ENCODE data around the gene TBC1D1.

Gene TBC1D1

DNA sequence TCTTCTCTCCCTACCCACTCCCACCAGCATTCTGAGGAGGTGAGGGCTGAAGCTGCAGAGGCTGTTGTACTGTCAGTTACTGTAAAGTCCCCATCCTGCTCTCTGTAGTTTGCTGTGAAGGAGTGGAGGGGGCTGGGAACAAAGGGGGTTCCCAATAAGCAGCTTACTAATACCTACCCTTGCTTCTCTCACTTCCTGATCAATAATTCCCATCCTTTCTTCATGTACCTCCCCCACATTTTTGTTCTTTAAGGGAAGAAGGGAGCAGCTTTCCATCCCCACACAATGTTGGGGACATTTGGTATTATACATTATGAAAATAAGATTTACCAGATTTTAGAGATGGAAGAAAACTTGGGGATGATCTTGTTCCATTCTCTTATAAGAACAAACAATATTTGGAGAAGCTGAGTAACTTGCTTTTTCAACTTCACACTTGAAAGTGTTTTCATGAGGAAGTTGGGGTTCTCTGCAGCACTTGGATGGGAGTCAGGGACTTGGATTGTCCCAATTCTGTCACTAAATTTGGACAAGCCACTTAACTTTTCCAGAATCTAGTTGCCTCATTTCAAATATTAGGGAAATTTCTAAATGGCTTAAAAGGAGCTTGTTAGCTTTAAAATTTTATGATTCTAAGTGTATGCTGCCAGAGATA is 5.4 kb downstream of the TBC1D1 start:
- Mint-ChIP-seq H3K4me3 (no peak overlapping the region), H3K4me1 (peaks cover 55% of the 10 kb centered on the region), H3K36me3 (peaks cover 37% of the 10 kb centered on the region), H3K27ac (no peak overlapping the region), H3K9me3 (no peaks in the 10 kb centered on the region), H3K27me3 (no peaks in the 10 kb centered on the region)
- DNase-seq: no peak
- CTCF ChIA-PET: interaction anchor here (1.4 to 1.7 kb wide), 3 partner anchors 10 to 293 kb away, joined by 3 to 5 read pairs (median 3); no protein-coding TSS in a partner anchor

DNA sequence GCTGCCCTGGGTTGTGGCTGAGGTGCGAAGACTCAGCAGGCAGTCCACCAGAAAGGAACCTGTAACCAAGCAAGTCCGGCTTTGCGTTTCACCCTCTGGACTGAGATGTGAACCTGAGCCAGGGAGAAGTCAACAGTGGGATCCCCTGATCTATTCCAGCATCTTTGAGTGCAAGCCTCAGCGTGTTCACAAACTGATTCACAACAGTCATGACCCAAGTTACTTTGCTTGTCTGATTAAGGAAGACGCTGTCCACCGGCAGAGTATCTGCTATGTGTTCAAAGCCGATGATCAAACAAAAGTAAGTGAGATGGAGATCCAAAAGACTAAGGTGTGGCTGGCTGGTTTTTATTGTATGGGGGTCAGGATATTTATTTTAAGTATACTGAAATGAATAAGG is 11.3 kb downstream of the TBC1D1 start:
- CTCF ChIA-PET: no interaction called here
- Mint-ChIP-seq H3K4me3 (no peak overlapping the region), H3K27me3 (no peaks in the 10 kb centered on the region), H3K9me3 (no peaks in the 10 kb centered on the region), H3K4me1 (peaks cover 19% of the 10 kb centered on the region), H3K27ac (no peak overlapping the region), H3K36me3 (peaks cover 45% of the 10 kb centered on the region)
- no peak for DNase-seq

DNA sequence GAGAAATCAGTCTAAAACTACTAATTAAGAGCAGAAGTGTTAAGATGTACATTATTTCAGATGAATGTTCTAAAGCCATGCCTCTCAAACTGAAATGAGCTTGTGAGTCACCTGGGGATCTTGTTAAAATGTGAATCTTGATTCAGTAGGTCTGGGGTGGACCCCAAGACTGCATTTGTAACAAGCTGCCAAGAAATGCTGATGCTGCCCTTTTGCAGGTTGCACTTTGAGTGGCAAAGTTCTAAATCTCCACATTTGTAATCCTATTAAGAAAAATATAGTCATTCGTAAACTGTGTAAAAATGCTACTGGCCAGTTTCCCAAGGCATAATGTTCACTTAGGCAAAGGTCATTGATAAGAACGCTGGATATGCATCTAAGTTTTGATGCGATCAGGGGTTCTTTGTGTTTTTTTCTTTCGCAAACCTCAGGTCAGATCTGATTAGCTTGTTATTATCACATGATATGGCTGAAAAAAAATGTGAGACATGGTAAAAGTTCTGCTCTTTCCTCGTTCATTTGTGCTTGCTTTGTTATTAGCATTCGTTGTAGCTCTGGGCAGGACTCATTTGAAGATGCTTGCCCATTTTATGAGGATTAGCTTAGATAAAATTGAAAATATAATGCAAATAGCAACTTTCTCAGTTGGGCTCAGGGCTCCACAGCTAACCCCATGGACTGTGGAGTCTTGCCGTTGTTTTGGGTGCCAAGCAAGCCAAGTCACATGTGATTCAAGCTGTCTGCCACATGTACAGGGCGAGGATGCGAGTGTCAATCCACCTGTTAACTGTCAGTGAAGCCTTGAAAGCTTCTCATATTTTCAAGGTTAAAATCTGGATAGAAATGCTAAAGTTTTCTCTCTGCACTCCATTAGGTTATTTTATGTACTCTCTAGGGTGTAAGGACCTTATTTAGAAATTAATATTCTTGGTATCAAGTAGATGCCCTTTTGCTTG is 12.1 kb downstream of the TBC1D1 start:
- peaks cover 53% of the 10 kb centered on the region for H3K36me3 Mint-ChIP-seq
- H3K27me3 Mint-ChIP-seq: no peaks in the 10 kb centered on the region
- H3K4me3 Mint-ChIP-seq: no peak overlapping the region
- DNase-seq: no peak
- peaks cover 19% of the 10 kb centered on the region for H3K4me1 Mint-ChIP-seq
- CTCF ChIA-PET: no interaction called here
- no peaks in the 10 kb centered on the region for H3K9me3 Mint-ChIP-seq
- no peak overlapping the region for H3K27ac Mint-ChIP-seq

DNA sequence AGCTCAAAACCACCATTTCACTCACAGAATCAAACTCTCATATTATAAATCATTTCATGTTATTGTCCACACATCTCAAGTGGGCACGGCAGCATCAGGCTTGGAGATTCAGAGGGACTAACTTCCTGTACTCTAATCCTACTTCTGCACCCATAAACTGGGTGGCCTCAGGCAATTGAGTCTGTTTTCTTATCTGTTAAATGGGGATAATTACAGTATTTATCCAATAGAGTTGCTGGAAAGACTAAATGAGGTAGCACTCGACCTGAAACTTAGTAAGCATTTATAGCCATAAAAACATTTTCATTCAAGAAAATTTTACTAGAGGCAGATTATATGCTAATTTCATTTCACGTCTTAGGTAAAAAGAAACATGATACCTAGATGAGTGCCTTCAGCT is 13.0 kb downstream of the TBC1D1 start:
- H3K4me1 Mint-ChIP-seq: peaks cover 14% of the 10 kb centered on the region
- peaks cover 51% of the 10 kb centered on the region for H3K36me3 Mint-ChIP-seq
- H3K27me3 Mint-ChIP-seq: no peaks in the 10 kb centered on the region
- H3K4me3 Mint-ChIP-seq: no peak overlapping the region
- no peak for DNase-seq
- no peaks in the 10 kb centered on the region for H3K9me3 Mint-ChIP-seq
- CTCF ChIA-PET: no interaction called here
- H3K27ac Mint-ChIP-seq: no peak overlapping the region

DNA sequence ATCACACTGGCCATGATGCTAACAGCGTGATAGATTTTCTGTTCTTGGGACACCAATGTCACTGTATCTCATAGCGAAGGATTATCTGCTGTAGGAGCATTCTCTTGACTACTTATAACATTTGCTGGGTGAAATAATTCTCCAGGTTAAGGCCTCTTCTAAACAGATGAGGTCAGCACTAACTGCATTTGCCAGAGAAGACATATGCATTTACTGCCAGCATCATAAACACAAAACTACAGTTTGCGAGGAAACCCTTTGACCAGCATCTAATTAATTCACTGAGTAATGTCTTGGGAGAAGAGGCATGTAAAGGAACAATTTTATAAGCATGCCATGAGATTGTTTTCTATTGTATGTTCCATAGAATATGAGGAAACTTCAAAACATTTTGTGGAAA is 13.9 kb downstream of the TBC1D1 start:
- Mint-ChIP-seq H3K4me1 (peaks cover 5% of the 10 kb centered on the region), H3K27me3 (no peaks in the 10 kb centered on the region), H3K4me3 (no peak overlapping the region), H3K36me3 (peaks cover 45% of the 10 kb centered on the region), H3K9me3 (no peaks in the 10 kb centered on the region), H3K27ac (no peak overlapping the region)
- CTCF ChIA-PET: no interaction called here
- no peak for DNase-seq

DNA sequence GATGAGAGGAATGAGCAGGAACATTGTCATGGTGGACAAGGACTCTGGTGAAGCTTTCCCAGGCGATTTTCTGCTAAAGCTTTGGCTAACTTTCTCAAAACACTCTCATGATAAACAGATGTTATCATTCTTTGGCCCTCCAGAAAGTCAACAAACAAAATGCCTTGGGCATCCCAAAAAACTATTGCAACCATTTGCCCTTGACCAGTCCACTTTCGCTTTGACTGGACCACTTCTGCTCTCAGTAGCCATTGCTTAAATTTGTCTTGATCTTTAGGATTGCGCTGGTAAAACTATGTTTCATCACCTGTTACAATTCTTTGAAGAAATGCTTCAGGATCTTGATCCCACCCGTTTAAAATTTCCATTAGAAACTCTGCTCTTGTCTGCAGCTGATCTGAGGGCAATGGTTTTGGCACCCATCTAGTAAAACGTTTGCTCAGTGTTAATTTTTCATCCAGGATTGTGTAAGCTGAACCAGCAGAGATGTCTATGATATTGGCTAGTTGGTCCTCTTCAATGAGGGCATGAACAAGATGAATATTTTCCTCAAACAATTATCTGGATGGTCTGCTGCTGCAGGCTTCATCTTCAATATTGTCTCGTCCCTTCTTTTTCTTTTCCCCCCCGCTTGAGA is 14.8 kb downstream of the TBC1D1 start:
- Mint-ChIP-seq H3K4me1 (peaks cover 5% of the 10 kb centered on the region), H3K27ac (no peak overlapping the region), H3K36me3 (peaks cover 46% of the 10 kb centered on the region), H3K9me3 (no peaks in the 10 kb centered on the region), H3K27me3 (no peaks in the 10 kb centered on the region), H3K4me3 (no peak overlapping the region)
- no peak for DNase-seq
- CTCF ChIA-PET: no interaction called here

DNA sequence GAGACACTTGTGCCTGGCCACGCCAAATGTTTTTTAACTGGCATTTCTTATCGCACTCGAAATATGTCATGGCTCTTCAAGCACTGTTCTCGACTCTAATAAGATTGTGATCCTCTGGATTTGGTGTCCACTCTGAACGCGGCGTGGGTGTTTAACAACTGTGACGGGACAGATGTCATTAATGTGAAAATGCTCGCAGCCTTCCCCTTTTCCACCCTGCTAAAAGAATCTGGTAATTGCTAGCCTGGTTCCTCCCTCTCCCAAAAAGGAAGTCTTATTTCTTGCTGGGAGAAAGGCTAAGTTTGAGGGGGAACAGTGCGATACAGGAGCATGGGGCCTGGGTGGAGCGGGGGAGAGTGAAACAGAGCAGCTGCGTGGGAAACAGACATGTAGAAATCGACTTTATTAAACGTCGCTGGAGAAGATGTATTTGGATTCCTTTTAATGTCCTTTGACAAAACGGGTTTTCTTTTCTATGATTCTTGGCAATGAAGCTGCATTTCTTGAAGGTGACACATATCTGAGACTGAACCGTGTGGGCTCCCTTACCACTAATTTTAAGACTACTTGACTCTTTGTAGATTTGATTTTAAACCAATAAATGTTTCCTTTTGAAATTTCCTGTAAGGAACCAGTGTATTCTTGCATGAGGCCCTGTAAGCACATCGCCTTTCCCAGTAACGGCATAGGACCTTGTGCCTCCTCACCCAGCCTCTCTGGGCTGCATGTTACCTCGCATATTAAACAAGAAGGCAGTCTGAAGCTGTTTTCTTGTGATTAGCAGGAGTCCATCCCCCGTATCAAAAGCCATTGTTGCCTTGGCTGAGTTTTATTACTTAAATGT is 17.8 kb downstream of the TBC1D1 start:
- CTCF ChIA-PET: no interaction called here
- Mint-ChIP-seq H3K27me3 (no peaks in the 10 kb centered on the region), H3K27ac (no peak overlapping the region), H3K9me3 (no peaks in the 10 kb centered on the region), H3K4me3 (no peak overlapping the region), H3K36me3 (peaks cover 48% of the 10 kb centered on the region), H3K4me1 (peaks cover 3% of the 10 kb centered on the region)
- DNase-seq: no peak

DNA sequence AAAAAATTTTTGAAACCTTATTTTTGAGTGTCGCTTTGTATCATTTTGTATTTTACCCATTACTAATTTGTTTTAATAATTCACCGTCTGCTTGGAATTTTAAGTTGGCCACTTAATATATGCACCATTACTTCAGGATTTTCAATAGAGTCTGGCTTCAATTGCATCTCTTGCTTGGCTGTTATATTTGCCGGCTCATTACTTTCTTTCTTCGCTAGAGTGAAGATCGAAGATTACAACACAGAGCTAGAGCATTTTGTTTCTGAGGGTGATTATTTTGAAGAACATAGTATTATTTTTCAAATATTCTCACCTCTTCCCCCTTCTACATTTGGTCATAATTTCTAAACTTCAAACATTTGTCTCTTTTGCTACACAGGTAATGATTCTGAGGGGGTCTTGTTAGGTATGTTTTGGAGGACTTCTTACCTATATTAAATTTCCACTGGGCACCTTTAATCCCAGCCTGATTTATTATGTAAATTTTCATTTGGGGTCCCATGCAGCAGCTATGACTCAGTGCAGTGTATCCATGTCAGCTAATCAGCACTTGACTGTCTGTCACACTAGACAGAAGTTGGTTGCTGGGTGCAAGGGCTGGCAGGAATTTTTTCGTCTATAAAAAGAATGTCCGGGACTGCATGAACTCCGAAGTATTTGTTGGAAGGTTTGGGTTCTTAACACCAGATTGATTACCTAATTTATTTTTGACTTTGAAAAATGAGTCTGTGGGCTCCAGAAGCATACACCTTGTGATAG is 18.6 kb downstream of the TBC1D1 start:
- H3K27me3 Mint-ChIP-seq: no peaks in the 10 kb centered on the region
- no peaks in the 10 kb centered on the region for H3K9me3 Mint-ChIP-seq
- DNase-seq: no peak
- CTCF ChIA-PET: no interaction called here
- no peak overlapping the region for H3K27ac Mint-ChIP-seq
- H3K36me3 Mint-ChIP-seq: peaks cover 45% of the 10 kb centered on the region
- H3K4me3 Mint-ChIP-seq: no peak overlapping the region
- peaks cover 3% of the 10 kb centered on the region for H3K4me1 Mint-ChIP-seq

DNA sequence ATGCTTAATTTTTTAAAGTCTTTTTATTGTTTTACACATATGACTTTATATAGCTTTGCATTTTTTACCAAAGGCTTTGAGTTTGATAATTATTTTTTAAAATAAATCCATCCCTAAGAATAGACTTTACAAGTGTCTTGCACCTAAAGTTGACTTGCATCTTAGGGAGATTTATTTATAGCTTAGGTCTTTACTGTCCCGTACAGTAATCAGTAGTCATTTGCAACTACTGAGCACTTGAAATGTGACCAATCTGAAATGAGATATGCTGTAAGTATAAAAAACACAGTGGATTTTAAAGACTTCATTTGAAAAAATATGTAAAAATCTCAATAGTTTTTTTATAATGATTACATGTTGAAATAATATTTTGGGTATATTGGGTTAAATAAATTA is 19.2 kb downstream of the TBC1D1 start:
- H3K36me3 Mint-ChIP-seq: peaks cover 45% of the 10 kb centered on the region
- DNase-seq: no peak
- CTCF ChIA-PET: no interaction called here
- no peaks in the 10 kb centered on the region for H3K27me3 Mint-ChIP-seq
- H3K4me3 Mint-ChIP-seq: no peak overlapping the region
- no peaks in the 10 kb centered on the region for H3K9me3 Mint-ChIP-seq
- H3K4me1 Mint-ChIP-seq: peaks cover 3% of the 10 kb centered on the region
- H3K27ac Mint-ChIP-seq: no peak overlapping the region

DNA sequence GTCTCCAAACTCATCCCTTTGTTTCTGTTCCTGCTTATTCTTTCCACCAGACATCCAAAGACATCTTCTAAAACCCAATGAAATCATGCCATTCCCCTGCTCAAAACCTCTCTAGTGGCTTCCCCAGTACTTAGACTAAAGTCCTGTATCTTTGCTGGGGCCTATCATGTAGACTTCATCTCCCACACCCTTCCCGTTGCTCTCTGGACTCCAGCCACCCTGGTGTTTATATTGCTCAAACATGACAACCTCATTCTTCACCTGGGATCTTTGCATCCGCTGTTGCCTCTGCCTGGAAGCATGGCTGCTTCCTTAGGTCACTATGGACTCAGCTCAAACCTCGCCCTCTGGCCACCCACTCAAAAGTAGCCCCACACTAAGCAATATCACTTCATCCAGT is 23.7 kb downstream of the TBC1D1 start:
- Mint-ChIP-seq H3K27me3 (no peaks in the 10 kb centered on the region), H3K4me1 (no peaks in the 10 kb centered on the region), H3K9me3 (no peaks in the 10 kb centered on the region), H3K27ac (no peak overlapping the region), H3K4me3 (no peak overlapping the region), H3K36me3 (peaks cover 28% of the 10 kb centered on the region)
- no peak for DNase-seq
- CTCF ChIA-PET: interaction anchor here (1.2 kb wide), 1 partner anchor 64 kb away, joined by 3 read pairs; no protein-coding TSS in a partner anchor

DNA sequence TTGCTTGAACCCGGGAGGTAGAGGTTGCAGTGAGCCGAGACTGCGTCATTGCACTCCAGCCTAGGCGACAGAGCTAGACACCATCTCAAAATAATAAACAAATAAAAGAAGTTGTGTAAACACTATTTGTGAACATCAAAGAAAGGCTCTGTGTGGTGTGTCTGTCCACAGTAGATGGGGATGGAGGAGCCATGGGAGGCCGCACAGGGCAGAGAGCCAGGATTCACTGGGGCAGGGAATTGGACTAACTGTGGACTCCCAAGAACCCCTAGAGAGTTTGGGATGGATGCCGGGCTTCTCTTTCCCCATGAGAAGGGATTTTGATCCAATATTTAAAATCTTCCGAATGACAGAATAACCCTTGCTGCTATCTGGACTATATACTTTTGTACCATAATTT is 26.5 kb downstream of the TBC1D1 start:
- Mint-ChIP-seq H3K36me3 (peaks cover 25% of the 10 kb centered on the region), H3K4me1 (peaks cover 16% of the 10 kb centered on the region), H3K27ac (no peak overlapping the region), H3K9me3 (no peaks in the 10 kb centered on the region), H3K4me3 (no peak overlapping the region), H3K27me3 (no peaks in the 10 kb centered on the region)
- no peak for DNase-seq
- CTCF ChIA-PET: no interaction called here

DNA sequence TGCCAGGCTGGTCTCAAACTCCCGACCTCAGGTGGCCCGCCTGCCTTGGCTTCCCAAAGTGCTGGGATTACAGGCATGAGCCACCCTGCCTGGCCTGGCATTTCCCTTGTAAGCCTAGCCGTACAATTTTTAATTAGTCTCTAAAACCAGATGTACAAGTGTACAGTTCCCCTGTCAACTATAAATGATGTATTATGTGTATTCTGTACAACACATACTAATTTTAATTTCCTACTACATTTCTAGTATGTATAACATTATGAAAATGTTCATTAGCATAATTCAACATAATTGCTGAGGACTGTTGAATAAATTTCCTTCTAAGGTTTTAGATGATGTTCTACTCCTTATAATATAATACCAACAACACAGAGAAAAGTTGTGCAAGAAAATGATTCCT is 27.8 kb downstream of the TBC1D1 start:
- Mint-ChIP-seq H3K9me3 (peaks cover 4% of the 10 kb centered on the region), H3K27me3 (no peaks in the 10 kb centered on the region), H3K4me3 (no peak overlapping the region), H3K4me1 (peaks cover 17% of the 10 kb centered on the region), H3K36me3 (peaks cover 30% of the 10 kb centered on the region), H3K27ac (no peak overlapping the region)
- CTCF ChIA-PET: interaction anchor here (0.6 kb wide), 1 partner anchor 68 kb away, joined by 3 read pairs; no protein-coding TSS in a partner anchor
- DNase-seq: no peak

DNA sequence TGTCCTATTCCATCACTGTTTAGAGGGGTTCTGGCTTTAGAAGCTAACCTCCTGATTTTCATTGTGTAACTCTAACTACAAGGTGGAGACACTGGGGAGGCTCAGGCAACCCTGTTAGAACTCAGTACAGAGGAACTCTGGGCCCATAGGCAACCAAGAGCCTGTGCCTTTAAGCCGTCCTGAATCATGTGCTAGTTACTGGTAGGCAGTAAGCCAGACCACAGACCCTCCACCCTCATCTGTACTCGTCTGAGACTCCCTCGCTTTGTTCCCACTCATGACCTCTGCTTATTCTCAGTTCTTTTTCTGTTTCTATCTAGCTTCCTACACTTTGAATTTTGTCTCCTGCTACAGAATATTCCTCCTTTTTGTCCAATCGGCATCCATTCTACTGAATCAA is 31.4 kb downstream of the TBC1D1 start:
- Mint-ChIP-seq H3K4me3 (no peak overlapping the region), H3K27me3 (no peaks in the 10 kb centered on the region), H3K9me3 (peaks cover 4% of the 10 kb centered on the region), H3K27ac (no peak overlapping the region), H3K4me1 (peaks cover 17% of the 10 kb centered on the region), H3K36me3 (peaks cover 30% of the 10 kb centered on the region)
- DNase-seq: no peak
- CTCF ChIA-PET: no interaction called here

Measured in activated naive CD4-positive, alpha-beta T cell treated with anti-CD3 and anti-CD28 coated beads, Interleukin-2, amount 10 ng/mL, durations not matched to agents 7 days and 5 days (primary cell).